HG02884 (cell line): ENCODE results near the gene WASF3.

Experiments
- ATAC-seq: cut with Tn5 transposase; IDR thresholded peaks from one replicate; pipeline ENCODE4 v1.9.1; 2021; ENCODE audit warnings: mild to moderate bottlenecking, moderate library complexity; ENCODE audit not compliant: unreplicated experiment

The WASF3 gene

DNA sequence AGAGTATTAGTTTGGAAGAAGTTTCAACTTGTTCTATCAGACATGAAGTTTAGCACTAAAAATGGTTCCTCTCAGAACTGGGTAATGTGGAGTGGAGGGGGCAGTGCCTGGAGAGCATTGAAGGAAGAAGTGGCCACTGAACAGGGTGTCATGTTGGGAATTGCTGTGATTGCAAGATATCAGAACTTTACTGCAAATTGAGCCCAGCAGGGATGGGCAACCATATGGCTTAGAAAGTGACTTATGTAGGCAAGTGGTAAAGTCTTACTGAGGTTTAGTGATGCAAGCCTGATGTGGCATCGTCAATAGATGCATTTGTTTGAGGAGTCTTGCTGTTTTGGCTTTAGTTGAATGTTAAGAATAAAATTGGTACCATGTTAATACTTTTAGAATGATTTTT lies 31.7 kb downstream of the WASF3 start:
- no peak for ATAC-seq

DNA sequence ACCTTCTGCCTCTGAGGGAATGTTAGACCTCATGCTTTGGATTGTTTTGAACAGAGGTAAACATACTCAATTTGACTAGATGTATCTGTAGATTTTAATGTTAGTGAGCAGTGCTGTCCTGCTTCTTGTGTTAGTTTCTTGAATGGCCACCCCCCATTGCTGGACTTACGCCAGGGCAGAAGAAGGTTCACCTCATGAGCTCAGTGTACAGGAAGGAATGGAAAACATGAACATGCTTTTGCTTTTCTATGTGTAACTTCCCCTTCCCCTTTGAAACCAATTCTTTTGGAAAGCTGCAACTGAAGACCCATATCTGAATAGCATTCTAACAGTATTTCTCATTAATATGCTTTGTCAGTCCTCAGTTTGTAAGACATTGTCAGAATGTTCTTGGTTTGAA lies 32.3 kb downstream of the WASF3 start:
- ATAC-seq, result no peak

DNA sequence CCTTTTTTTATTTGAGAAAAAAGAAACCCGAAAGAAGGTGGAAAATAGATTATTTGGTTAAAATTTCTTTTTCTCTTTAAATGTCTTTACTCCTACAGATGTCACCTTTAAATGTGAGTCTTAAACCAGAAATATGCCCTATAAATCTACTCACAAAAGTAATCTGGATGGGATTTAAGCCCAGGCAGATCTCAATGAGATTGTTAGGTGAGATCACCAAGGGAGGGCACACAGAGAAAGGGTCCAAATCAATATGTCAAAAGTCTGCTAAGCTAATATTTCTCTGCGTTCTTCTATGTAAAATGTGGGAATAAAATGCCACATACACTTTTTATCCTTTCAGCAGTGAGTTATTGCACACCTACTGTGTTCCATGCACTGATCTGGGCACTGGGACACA lies 32.9 kb downstream of the WASF3 start:
- no peak for ATAC-seq

DNA sequence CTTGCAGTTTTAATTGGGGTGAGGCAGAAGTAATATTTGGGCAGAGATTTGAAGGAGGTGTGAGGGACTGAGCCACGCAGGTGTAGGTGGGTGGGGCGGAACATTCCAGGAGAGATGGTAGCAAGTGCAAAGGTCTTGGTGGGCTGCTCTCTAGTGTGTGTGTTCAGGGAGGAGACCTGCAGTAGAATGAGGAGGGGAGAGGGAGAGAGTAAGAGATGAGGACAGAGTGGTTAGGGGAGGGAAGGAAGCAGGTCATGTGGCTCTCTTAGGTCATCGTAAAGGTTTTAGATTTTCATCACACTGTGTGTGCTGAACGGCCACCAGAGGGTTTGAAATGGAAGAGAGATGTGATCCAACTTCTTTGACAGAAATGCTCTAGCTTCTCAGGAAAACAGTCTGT lies 33.5 kb downstream of the WASF3 start:
- ATAC-seq, result no peak

DNA sequence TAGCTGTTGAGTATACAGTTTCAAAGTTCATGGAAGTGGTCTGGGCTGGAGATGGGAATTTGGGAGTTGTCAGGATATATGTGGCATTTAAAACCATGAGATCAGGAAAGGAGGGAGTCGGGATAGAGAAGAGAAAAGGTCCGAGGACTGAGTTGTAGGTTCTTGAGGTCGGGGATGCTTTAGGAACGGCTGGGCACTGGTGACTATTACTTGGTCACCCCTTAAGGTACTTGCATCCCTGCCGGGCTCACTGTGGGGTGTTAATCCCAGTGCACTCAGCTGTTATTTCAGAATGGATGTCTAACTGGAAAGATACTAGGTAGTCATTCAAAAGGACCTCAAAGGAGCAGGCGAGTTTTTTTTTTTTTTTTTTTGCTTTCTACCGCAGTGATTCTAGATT lies 34.2 kb downstream of the WASF3 start:
- no peak for ATAC-seq

DNA sequence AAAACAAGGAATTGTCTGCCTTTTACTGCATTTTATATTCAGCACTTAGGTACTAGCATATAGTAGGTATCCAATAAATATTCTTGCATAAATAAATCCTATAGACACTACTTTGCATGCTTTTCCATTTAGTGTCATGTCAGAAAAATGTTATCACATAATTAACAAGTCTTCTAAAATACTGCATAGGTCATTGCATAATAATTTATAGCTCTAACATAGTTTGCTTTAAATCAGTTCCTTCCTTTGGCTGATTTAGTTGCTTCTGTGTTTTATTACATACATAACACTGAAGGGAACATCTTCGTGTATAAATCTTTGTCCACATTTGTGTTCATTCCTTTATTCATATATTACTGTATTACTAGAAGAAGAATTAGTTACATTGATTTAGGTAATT lies 36.2 kb downstream of the WASF3 start:
- no peak for ATAC-seq

DNA sequence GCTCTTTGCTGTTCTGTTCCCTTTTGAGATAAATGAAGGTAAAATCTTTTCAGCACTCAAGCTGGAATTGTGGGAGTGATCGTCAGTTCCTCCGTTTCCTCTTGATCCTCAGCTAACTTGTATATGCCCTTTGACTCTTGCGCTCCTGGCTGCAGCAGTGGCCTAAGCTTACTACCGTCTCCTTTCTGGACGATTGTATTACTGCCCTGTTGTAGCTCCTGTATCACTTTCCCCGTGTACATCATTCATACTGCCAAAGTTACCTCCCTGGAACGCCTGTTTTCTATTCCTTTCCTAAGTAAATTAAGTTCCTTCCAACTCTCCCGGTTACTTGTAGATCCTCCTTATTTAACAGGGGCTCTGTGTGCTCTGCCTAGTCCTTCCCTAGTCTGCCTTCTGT lies 36.9 kb downstream of the WASF3 start:
- no peak for ATAC-seq

DNA sequence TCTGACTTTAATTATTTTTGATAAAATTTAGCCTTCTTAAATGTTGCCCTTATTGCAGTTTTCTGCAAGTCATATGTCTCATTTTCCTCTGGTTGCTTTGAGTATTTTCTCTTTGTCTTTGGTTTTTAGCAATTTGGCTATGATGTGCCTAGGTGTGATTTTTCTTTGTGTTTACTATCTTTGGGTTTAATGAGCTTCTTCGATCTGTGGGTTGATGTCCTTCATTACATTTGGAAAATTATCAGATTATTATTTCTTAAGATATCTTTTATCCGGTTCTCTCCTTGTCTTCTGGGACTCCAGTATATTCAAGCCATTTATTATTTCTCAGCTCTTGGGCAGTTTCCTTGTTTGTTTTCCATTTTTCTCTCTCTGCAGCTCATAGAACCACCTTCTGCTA lies 39.0 kb downstream of the WASF3 start:
- ATAC-seq, result no peak

DNA sequence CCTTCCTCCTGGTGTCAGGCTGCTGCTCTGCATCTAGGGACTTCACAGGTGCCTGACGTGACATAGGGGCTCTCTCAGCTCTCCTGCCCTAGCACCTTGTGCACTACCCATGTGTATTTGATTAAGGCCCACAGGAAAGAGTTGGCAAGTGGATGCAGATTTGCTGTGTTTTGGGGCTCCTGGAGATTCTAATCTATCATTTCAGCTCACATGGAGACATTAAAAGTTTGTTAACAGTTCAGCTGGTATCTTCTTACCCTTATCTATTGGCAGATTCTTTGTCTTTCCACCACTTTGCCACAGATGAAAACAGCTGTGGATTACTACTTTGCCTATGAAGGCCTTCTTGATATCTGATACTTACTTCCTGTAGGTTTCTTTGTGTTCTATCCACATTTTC lies 41.9 kb downstream of the WASF3 start:
- no peak for ATAC-seq

DNA sequence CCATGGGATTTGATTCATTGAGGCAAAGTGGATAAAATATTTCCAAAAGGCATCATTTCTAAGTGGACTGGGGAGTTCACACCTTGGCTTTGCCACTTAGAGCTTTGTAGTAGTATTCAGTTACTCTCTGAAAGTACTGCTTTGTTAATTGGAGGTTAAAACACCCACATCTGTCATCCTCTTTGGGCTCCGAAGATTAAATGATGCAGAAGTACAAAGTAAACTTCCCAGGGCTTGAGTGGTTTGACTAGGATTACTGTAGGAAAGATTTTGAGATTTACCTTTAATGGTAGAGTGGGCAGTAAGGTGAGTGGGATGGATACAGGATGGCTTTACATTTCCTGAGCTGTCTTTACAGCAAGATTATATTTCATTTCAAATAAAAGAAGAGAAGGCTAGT lies 42.4 kb downstream of the WASF3 start:
- no peak for ATAC-seq

DNA sequence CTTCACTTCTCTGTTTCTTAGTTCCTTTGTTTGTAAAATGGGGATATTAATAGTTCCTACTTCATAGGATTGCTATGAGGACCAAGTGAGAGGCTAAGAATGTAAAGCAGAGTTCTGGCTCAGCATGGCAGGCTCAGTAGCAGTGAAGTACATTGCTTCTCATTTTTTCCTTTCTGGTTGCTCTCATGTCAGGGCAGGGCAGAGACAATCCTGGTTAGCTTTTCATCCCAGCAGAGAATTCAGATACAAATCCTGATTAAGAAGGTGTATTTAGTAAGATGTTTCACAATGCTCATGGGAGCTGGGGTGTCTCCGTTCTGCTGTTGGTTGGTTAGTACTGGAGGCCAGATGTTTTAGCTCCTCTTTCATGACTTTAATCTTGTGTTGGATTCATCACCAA lies 42.9 kb downstream of the WASF3 start:
- no peak for ATAC-seq

DNA sequence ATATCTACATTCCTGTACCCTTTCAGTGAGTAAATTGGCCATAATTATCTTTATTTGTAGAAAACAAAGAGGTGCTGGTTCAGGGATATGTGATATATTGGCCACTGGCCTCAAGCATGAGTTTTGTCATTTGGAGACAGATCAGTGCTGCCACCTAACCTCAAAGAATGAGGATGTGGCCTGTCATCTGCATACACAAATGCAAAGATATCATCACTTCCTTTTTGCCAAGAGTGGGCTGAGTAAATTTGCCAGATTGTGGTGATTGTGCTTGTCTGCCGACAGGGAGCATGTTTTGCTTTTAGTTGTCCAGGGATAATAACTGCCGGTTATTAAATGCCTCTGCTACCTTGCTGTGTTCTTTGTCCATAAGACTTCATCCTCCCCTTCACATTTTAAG lies 44.2 kb downstream of the WASF3 start:
- ATAC-seq, result no peak

DNA sequence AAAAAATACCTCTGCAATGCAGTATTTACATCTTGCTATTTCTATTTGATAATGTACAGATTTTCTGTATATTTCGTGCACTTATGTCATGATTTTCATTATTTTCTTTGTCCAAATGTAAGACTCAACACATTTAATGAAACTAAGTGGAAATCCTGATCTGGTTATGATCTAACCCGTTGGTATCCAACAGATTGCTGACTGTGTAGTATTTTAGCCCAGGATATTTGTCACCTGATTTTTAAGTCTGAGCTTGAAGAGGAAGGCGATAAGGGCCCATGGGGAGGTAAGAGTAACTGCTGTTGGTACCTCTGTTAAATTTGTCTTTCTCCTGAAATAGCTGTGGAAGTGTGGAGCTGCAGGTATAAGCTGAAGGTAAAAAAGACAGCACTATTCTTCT lies 45.3 kb downstream of the WASF3 start:
- ATAC-seq, result no peak

DNA sequence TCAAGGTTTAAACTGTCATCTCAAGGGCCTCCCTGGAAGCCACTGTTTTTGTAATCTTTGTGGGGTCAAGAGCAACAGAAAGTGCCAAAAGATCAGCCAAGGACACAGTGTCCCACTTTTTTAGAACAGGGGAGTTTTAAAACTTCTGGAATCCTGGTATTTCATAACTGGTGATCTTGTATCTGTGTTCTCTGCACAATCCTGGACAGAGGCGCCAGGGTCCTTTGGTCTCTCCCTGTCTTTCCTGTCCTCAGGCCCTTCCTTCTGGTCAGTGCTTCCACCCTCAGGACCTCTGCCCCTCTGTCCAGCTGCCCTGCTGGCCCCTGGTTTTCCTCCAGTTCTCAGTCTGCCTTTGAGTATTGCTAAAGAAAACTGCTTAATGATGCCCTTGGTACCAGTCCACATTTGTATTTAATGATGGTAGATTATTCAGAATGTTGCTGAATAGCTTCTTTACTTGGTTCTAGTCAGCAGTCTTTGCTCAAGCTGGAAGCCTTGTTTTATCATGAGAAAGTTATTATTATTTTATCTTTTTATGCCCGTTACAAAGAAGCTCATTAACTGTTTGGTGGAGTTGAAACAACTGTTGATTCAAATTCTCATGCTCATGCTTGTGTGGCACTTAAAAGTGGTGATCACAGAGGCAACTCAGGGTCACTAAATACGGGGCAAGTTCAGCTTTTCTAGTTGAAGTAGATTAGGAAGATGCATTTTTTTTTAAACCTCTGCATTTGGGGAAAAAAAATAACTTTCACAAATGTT lies 47.5 kb downstream of the WASF3 start:
- ATAC-seq, result no peak

DNA sequence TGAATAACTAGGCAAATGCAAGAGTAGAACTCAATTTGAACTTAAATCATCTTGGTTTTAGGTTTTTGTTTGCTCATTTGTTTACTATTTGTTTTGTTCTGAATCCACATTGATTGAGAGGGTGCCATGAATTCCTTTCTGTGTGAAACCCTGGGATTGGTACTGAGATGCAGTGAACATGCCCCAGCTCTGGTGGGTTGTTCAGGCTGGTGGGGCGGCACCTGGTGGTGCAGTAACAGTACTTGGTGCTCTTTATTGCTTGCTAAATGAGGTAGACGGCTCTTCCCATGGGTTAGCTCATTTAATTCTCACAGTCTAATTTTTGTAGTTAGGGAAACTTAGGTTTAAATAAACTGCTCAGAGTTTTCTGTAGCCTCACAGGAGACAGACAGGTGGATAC lies 48.4 kb downstream of the WASF3 start:
- no peak for ATAC-seq

DNA sequence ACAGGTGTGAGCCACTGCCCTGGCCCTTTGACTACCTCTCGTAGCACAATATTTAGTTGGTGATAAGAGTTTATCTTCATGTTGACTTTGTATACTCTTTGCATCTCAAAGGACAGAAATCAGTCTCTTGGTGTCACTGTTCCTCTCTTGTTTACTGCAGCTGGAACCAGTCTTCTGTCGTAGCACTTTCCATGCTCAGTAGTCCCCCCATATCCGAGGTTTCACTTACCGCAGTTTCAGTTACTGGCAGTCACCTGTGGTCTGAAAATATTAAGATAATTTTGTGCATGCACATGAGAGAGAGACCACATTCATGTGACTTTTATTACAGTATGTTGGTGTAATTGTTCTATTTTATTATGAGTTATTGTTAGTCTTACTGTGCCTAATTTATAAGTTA lies 49.1 kb downstream of the WASF3 start:
- no peak for ATAC-seq

DNA sequence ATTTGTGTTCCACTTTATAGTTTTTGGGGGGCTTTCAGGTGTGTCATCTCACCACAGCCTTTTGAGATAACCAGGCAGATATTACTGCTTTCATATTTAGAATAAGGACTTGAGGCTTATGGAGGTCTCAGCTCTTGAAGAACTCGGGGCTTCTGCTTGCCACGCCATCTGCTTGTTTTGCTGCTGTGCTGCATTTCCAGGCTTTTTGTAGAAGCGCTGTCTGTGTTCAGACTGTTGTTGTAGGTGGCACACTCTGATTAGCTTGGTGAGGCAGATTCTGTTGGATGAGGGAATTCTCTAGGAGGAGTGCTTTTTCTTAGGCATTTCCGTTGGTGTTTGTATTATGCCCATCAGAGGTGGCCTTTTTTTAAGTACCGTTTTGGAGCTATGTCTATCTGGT lies 57.2 kb downstream of the WASF3 start:
- ATAC-seq, result no peak

DNA sequence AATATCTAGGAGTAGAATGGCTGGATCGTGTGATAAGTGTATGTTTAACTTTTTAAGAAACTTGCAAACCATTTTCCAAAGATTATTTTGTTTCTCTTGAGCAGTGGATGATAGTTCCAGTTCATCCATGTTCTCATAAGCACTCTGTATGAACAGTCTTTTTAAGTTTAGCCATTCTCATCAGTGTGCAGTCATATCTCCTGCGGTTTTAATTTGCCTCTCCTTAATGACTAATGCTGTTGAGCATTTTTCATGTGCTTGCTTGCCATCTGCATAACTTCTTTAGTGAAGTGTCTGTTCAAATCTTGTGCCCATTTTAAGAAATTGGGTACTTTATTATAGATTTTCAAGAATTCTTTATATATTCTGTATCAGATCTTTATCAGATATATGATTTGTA lies 58.6 kb downstream of the WASF3 start:
- no peak for ATAC-seq

DNA sequence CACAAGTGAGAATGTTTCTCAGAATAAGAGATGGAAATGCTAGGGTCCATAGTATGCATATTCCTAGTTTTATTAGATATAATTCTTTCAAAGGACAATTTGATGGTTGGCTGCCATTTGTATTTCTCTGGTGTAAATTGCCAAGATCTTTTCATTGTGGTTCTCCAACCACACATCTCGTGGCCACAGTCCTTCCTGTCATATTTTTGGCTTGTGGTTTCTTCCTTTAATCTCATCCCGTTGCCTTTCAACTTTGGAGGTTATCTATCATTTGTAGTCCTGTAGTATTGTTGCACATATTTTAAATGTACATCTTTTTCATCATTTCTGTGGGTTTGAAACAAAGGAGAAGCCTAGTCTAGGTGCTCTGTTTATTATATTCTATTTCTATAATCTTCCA lies 61.2 kb downstream of the WASF3 start:
- no peak for ATAC-seq

DNA sequence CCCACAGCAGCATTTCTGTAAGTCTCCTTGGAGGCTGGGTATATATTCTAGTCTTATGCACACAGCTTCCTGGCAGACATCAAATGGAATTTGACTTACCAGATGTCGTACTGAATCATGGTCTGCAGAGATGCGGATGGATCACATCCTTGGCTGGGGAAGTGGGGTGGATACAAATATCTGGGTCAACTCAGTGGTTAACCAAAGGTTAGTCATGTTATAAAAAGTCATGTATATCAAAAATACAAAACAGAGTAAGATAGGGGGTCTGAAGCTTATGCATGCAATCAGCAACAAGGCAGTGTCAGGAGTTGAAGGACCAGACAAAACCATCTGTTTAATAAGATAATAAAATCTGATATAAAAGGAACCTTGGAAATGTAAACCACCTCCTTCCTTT lies 61.9 kb downstream of the WASF3 start:
- no peak for ATAC-seq

DNA sequence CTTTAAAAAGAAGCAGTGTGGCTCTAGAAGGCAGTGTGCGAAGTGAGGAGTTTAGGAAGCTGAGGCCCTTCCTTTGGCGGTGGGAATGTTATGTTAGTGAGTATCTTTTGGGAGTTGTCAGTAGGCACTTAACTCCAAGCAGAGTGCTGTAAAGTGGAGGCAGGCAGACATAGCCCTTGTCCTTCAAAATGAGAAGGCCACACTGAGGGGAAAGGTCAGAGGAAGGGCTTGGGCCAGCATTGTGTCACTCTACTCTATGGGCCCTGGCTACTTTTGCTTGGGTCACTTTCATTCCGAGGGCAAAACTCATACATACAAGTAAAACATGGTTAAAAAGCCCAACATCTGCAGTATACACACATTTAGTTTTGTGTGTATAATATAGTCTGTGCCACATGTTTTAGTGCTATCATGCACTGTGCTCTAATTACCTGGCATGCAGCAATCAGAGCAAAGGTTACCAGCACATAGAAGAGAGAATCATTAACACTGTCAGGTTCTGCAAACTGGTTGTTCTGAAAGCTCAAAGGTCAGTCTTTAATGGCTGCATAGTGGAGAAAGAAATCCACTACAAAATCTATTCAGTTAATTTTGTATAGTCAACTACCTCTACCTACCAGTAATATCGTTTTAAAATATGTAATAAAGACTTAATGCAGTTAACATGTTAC lies 64.4 kb downstream of the WASF3 start:
- no peak for ATAC-seq

DNA sequence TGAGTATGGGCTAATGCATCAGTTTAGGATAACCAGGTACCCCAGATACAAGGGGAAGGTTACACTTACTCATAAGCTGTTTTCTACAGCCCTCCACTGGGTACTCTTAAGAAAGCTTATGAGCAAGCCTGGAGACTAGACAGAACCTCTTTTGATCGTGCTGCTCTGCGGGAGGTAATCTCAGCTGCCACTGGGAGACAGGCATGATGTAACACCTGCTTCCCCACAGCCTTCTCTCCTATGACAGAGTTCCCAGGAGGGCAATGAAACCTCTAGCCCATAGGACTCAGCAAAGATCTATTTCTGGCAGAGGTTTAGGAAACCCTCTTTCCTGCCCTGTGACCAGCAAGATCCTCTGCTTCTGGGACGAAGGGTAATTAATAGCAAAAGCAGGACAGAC lies 65.6 kb downstream of the WASF3 start:
- ATAC-seq, result no peak

DNA sequence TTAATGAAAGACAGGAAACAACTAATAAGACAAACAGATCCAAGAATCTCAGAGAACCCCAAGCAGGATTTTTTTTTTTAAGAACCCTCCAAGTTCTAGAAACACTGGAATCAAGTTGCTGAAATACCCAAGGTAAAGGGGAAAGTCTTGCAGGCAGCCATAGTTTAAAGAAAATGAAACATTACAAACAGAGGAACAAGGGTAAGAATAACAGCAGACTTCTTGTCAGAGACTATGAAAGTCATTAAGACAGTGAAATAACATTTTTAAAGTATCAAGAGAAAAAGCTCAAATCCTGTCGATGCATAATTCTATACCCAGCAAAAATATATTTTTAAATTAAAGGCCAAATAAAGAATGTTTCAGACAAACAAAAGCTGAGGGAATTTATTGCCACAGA lies 67.1 kb downstream of the WASF3 start:
- ATAC-seq, result no peak
